ENCODE measurements around the gene DPYSL5. TPM values are rescaled to one million over a fixed set of nuclear protein-coding genes. Genes with fewer than 3 reads are reported as not detected.

DPYSL5 gene
- total and polyA plus RNA-seq, 2 donors (not counting 3 experiments of a cell fraction or from before 2014, with no cell fraction given): not detected

- dilution Hi-C loops (cut with MboI; ENCODE audit: extremely low pct_ligation_motif_present, low sequenced_read_pairs): no loop called here
- Histone ChIP-seq H4K20me1 (replicated peaks; ENCODE audit: control insufficient read depth, extremely low read depth, insufficient read depth, low read length) (no peaks in the 10 kb centered on the region), H3K9me1 (replicated peaks; ENCODE audit: control insufficient read depth, extremely low read depth, insufficient read depth, low read length) (no peaks in the 10 kb centered on the region), H3K9ac (replicated peaks; ENCODE audit: extremely low read depth, insufficient read depth, low read length) (no peak overlapping the region), H3K36me3 (ENCODE audit: control insufficient read depth in 2 of 2, extremely low read depth in 1 of 2, insufficient read depth in 2 of 2, low read length in 2 of 2) (no peaks in the 10 kb centered on the region), H3K27ac (ENCODE audit: insufficient read depth, low read depth, low read length) (no peak overlapping the region), H3K9me3 (replicated peaks; ENCODE audit: control insufficient read depth, insufficient read depth, low read length) (no peaks in the 10 kb centered on the region), H3K4me1 (ENCODE audit: control insufficient read depth, extremely low read depth, insufficient read depth, low read length) (no peaks in the 10 kb centered on the region), H3K79me2 (ENCODE audit: control insufficient read depth, insufficient read depth, low read length) (no peaks in the 10 kb centered on the region), H3K4me2 (ENCODE audit: insufficient read depth, low read length) (no peak overlapping the region), H3K27me3 (ENCODE audit: control insufficient read depth in 2 of 2, insufficient read depth in 2 of 2, low read length in 2 of 2) (peaks cover 49 to 55% of the 10 kb centered on the region in 2 experiments), H2AFZ (ENCODE audit: low read depth, low read length) (no peak overlapping the region), H3K4me3 (replicated peaks in 1 of 3; ENCODE audit: insufficient read depth in 1 of 3, low read depth in 1 of 3, low read length in 3 of 3) (no peak overlapping the region)
- BruUV-seq (replicated peaks): no TSS peak
- CTCF ChIA-PET: interaction anchor here (0.7 kb wide), 1 partner anchor 9 kb away, joined by 3 read pairs; no protein-coding TSS in a partner anchor
- FAIRE-seq (no peak), DNase-seq (ENCODE audit: low read depth, low spot score) (no peak)
- TF ChIP-seq MAX (IDR thresholded peaks at IDR 0.05; ENCODE audit: insufficient read depth, insufficient read length): no peak
- TF ChIP-seq EZH2 (IDR thresholded peaks at IDR 0.05; ENCODE audit: borderline replicate concordance, low read depth, low read length, severe bottlenecking): no peak
- TF ChIP-seq GATA2 (IDR thresholded peaks at IDR 0.05; ENCODE audit: insufficient read depth, insufficient read length, low read depth, low read length): no peak
- TF ChIP-seq CTCF (IDR thresholded peaks at IDR 0.05; ENCODE audit: extremely low read depth in 1 of 2, insufficient read depth in 1 of 2, low read depth in 1 of 2, low read length in 2 of 2): no peak
- TF ChIP-seq FOS (IDR thresholded peaks at IDR 0.05; ENCODE audit: borderline replicate concordance, insufficient read depth, low read length): no peak
- TF ChIP-seq MYC (IDR thresholded peaks at IDR 0.05; ENCODE audit: low read depth, low read length): no peak
- TF ChIP-seq POLR2A (IDR thresholded peaks at IDR 0.05; ENCODE audit: low read depth, low read length): no peak
- no peak for TF ChIP-seq POLR2AphosphoS5 (IDR thresholded peaks at IDR 0.05; ENCODE audit: insufficient read depth, low read depth, low read length)
- no peak for TF ChIP-seq JUN (IDR thresholded peaks at IDR 0.05; ENCODE audit: borderline replicate concordance, insufficient read depth, insufficient read length, low read depth)
- intact Hi-C loops (cut with micrococcal nuclease): no loop called here
- POLR2A ChIA-PET: no interaction called here
Measured at GRCh38 chr2:26913999-26914658, 66.2 kb downstream of the DPYSL5 start.
